ENCODE results near the gene ZMYND8. TPM values are rescaled to one million over a fixed set of nuclear protein-coding genes. Genes with fewer than 3 reads are reported as not detected.
"Not testable (repeated sequence)": the region's sequence is repeated elsewhere in the genome, so short reads cannot be mapped to it uniquely, and the experiment has no call there.

ZMYND8 gene
- total RNA-seq, 1 donor from 2014 or later = 109 TPM

- Mint-ChIP-seq H3K4me3 (ENCODE audit: unreplicated experiment) (no peak overlapping the region), H3K36me3 (ENCODE audit: low read depth, unreplicated experiment) (peaks cover 64% of the 10 kb centered on the region), H3K9me3 (ENCODE audit: unreplicated experiment) (no peaks in the 10 kb centered on the region), H3K27me3 (ENCODE audit: unreplicated experiment) (peaks cover 19% of the 10 kb centered on the region), H3K4me1 (ENCODE audit: unreplicated experiment) (peaks cover 24% of the 10 kb centered on the region), H3K27ac (ENCODE audit: unreplicated experiment) (no peak overlapping the region)
- no peak for DNase-seq (ENCODE audit: low spot score)
- no peak for TF ChIP-seq CTCF (IDR thresholded peaks at IDR 0.05; ENCODE audit: unreplicated experiment)
Measured at GRCh38 chr20:47263080-47263464, 93.4 kb downstream of the ZMYND8 start.

- Mint-ChIP-seq H3K27me3 (ENCODE audit: unreplicated experiment) (peaks cover 19% of the 10 kb centered on the region), H3K27ac (ENCODE audit: unreplicated experiment) (no peak overlapping the region), H3K36me3 (ENCODE audit: low read depth, unreplicated experiment) (peaks cover 64% of the 10 kb centered on the region), H3K4me3 (ENCODE audit: unreplicated experiment) (peak overlapping the region; percentile 5), H3K4me1 (ENCODE audit: unreplicated experiment) (peaks cover 24% of the 10 kb centered on the region), H3K9me3 (ENCODE audit: unreplicated experiment) (no peaks in the 10 kb centered on the region)
- DNase-seq (ENCODE audit: low spot score) = no peak
- no peak for TF ChIP-seq CTCF (IDR thresholded peaks at IDR 0.05; ENCODE audit: unreplicated experiment)
Measured at GRCh38 chr20:47262365-47263013, 94.0 kb downstream of the ZMYND8 start.

- TF ChIP-seq CTCF (IDR thresholded peaks at IDR 0.05; ENCODE audit: unreplicated experiment) = no peak
- DNase-seq (ENCODE audit: low spot score) = no peak
- Mint-ChIP-seq H3K27me3 (ENCODE audit: unreplicated experiment) (peaks cover 18% of the 10 kb centered on the region), H3K4me1 (ENCODE audit: unreplicated experiment) (peaks cover 24% of the 10 kb centered on the region), H3K36me3 (ENCODE audit: low read depth, unreplicated experiment) (peaks cover 66% of the 10 kb centered on the region), H3K9me3 (ENCODE audit: unreplicated experiment) (no peaks in the 10 kb centered on the region), H3K27ac (ENCODE audit: unreplicated experiment) (no peak overlapping the region), H3K4me3 (ENCODE audit: unreplicated experiment) (peak overlapping the region; percentile 5)
Measured at GRCh38 chr20:47262008-47262364, 94.5 kb downstream of the ZMYND8 start.

- not testable (repeated sequence) for H3K9me3 Mint-ChIP-seq (ENCODE audit: unreplicated experiment); H3K27ac Mint-ChIP-seq (ENCODE audit: unreplicated experiment); DNase-seq (ENCODE audit: low spot score)
- H3K27me3 Mint-ChIP-seq (ENCODE audit: unreplicated experiment) = peaks cover 15% of the 10 kb centered on the region
- H3K4me3 Mint-ChIP-seq (ENCODE audit: unreplicated experiment) = peak overlapping the region; percentile 28
- H3K4me1 Mint-ChIP-seq (ENCODE audit: unreplicated experiment) = peaks cover 24% of the 10 kb centered on the region
- peaks cover 65% of the 10 kb centered on the region for H3K36me3 Mint-ChIP-seq (ENCODE audit: low read depth, unreplicated experiment)
Measured at GRCh38 chr20:47261161-47261774, 95.2 kb downstream of the ZMYND8 start.

- not testable (repeated sequence) for DNase-seq (ENCODE audit: low spot score); H3K9me3 Mint-ChIP-seq (ENCODE audit: unreplicated experiment)
- H3K4me1 Mint-ChIP-seq (ENCODE audit: unreplicated experiment) = peaks cover 24% of the 10 kb centered on the region
- H3K36me3 Mint-ChIP-seq (ENCODE audit: low read depth, unreplicated experiment) = peaks cover 60% of the 10 kb centered on the region
- H3K27me3 Mint-ChIP-seq (ENCODE audit: unreplicated experiment) = peaks cover 12% of the 10 kb centered on the region
- peak overlapping the region; percentile 69 for H3K27ac Mint-ChIP-seq (ENCODE audit: unreplicated experiment)
- peak overlapping the region; percentile 27 for H3K4me3 Mint-ChIP-seq (ENCODE audit: unreplicated experiment)
Measured at GRCh38 chr20:47260540-47261126, 95.9 kb downstream of the ZMYND8 start.
